Suprapubic skin (tissue), 4 donors: ENCODE results near the gene NR1H3.

Experiments
- EP300 ChIP-seq: sonication (generic); formaldehyde crosslinking; IDR thresholded peaks from one replicate; pipeline ENCODE4 v1.6.1; 2017; ENCODE audit warnings: antibody characterized with exemption
- POLR2AphosphoS5 ChIP-seq, 3 donors: sonication (generic); formaldehyde crosslinking; IDR thresholded peaks; one replicate each; pipeline ENCODE4 v1.6.1; 2017; ENCODE audit warnings: antibody characterized with exemption in 3 of 3
- TF ChIP-seq, protein P1 (sequence below), 2 donors: fragments of 200-600 bp in 1 of 2; fragments of 450-650 bp in 1 of 2; sonication (generic) in 1 of 2; IDR thresholded peaks; one replicate each; pipeline ENCODE4 v1.5.1; 2016 to 2019; ENCODE audit warnings: antibody characterized with exemption in 2 of 2, mild to moderate bottlenecking in 1 of 2, moderate library complexity in 1 of 2

DNA sequence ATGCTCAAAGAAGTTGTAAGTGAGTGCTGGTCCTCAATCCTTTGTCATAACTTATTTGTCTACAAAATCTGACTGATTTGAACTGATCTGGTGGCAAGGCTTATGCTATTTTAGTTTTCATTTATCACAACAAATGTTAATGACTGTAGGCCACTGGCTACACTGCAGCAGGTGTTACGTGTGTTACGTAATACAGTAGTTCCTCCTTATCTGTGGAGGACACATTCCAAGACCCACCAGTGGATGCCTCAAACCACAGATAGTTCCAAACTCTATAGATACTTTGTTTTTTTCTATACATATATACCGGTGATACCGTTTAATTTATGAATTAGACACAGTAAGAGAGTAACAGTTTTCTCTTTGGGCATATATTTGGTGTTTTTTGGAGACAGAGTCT is 19.1 kb downstream of the NR1H3 start:
- no peak for TF ChIP-seq POLR2AphosphoS5 (IDR thresholded peaks at IDR 0.05)
- TF ChIP-seq EP300: no peak
- TF ChIP-seq, protein P1, sequence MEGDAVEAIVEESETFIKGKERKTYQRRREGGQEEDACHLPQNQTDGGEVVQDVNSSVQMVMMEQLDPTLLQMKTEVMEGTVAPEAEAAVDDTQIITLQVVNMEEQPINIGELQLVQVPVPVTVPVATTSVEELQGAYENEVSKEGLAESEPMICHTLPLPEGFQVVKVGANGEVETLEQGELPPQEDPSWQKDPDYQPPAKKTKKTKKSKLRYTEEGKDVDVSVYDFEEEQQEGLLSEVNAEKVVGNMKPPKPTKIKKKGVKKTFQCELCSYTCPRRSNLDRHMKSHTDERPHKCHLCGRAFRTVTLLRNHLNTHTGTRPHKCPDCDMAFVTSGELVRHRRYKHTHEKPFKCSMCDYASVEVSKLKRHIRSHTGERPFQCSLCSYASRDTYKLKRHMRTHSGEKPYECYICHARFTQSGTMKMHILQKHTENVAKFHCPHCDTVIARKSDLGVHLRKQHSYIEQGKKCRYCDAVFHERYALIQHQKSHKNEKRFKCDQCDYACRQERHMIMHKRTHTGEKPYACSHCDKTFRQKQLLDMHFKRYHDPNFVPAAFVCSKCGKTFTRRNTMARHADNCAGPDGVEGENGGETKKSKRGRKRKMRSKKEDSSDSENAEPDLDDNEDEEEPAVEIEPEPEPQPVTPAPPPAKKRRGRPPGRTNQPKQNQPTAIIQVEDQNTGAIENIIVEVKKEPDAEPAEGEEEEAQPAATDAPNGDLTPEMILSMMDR (IDR thresholded peaks at IDR 0.05): no peak
